EH (cell line): ENCODE measurements around the gene FAM83F.
A peak's percentile ranks its signal among the peaks of the same experiment; 100 is the strongest.

Experiments
- DNase-seq: peaks from one replicate; pipeline ENCODE4 v3.0.0-alpha.2; 2015; ENCODE audit warnings: low read depth

Gene FAM83F

DNA sequence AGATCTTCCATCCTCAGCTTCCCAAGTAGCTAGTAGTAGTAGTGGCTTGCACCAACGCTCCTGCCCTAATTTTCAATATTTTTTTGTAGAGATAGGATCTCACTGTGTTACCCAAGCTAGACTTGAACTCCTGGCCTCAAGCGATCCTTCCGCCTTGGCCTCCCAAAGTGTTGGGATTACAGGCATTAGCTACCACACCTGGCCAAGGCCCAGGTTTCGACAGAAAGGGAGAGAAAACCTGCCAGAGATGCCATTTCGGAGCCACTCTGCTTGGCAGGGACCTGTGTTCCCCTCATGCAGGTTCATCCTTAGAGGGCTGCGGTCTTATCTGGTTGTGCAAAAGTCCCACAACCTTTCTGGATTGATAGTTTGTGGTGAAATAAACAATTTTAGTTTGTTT lies 41.4 kb downstream of the FAM83F start:
- no peak for DNase-seq

DNA sequence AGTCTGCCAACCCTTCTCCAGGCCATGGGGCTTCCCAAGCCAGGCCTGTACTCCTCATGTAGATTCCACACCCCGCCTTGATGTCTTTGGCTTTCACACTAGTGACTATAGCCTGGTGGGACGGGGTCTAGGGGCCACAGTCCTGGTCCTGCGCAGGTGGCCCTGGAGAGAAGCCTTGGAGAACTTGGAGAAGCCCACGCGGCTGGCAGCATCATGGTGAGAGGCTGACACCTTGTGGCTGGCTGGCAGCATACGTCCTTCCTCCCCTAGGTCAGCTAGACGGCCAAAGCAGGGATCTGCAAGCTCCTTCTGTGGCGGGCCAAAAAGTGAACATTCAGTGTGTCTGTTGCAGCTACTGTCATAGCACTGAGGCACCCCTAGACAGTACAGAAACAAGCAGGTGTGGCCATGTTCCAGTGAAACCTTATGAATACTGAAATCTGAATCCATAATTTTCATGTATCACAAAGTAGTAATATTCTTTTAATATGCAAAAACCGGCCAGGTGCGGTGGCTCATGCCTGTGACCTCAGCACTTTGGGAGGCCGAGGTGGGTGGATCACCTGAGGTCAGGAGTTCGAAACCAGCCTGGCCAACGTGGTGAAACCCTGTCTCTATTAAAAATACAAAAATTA lies 42.0 kb downstream of the FAM83F start:
- peak; percentile 75 for DNase-seq

DNA sequence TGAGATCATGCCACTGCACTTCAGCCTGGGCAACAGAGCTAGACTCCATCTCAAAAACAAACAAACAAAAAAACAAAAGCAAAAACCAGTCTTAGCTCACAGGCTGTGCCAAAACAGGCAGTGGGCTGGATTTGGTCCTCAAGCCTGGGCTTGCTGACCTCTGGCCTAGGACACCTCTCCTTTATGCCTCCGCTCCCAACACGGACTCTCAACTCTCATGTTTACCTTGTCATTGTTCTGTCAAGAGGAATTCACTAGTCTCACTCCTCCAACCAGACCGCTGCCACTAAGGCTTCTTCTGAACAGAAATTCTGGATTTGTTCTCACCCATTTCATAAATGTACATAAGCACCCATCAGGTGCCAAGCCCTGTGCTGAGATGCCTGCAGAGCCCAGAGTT lies 42.6 kb downstream of the FAM83F start:
- no peak for DNase-seq

DNA sequence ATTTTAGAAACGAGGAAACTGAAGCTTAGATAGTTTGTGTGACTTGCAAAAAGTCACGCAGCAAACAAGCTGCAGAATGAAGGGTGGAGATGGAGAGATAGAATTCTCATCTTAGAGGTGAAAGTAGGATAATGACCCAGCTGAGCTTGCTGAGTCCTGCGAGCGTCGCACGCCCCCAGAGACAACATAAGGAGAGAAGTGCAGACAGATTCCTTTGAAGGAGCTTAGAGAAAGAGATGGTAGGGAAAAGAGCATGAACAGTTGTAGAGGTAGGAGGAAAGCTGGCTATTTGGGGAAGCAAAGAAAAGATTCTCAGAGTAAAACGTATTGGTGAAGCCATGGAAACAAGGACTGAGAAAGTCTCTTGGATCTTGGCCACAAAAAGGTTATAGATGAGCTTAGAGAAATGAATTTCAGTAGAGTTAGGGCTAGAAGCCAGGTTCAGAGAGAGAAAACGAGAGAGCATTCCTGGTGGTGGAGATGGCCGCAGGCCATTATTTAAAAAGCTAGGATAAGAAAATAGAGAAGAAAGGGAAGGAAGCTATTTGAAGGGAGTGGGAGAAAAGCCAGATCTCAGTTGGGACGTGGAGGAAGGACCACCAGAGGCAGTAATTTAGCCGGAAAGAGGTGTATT lies 44.8 kb downstream of the FAM83F start:
- DNase-seq = no peak

DNA sequence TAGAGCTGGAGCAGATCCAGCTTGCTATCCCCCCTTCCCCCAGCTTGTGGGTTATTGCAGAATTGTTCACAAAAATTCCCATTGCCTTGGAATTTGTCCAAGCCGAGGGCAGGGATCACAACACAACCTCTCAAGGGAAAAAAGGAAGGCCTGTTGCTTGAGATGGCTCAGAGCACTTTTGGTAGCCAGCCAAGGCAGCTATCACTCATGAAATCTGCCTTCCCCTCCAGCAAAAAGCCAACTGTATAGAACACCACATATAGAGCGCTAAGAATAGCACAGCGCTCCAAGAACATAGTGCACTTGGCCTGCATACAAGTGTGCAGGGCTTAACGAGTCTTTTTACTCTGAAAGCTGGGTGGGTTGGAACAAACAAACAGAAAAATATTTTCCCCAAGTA lies 46.2 kb downstream of the FAM83F start:
- peak; percentile 67 for DNase-seq

DNA sequence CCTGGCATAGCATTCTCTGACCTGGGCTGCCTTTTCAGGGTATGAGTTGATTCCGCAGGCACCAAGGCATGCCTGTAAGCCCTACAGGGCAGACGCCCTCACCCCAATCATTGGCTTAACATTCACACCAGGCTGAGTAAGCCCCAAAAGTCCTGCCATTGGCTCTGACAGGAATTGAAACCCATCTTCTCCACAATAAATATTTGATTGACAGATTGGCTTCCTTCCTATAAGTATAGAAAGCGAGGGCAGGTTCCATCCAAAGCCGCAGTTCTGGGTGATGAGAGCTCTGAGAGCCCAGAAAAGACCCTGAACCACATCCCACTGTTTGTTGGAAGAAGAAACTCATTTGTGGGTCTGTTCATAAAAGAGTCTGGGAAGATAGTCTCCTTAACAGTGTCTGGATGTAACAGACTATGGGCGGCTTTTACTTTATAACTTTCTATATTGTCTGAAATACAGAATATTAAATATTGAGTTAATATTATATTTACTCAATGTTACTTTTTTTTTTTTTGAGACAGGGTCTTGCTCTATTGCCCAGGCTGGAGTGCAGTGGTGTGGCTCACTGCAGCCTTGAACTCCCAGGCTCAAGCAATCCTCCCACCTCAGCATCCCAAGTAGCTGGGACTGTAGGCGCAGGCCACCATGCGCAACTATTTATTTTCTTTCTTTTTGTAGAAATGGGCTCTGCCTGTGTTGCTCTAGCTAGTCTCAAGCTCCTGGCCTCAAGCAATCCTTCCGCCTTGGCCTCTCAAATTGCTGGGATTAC lies 46.8 kb downstream of the FAM83F start:
- no peak for DNase-seq

DNA sequence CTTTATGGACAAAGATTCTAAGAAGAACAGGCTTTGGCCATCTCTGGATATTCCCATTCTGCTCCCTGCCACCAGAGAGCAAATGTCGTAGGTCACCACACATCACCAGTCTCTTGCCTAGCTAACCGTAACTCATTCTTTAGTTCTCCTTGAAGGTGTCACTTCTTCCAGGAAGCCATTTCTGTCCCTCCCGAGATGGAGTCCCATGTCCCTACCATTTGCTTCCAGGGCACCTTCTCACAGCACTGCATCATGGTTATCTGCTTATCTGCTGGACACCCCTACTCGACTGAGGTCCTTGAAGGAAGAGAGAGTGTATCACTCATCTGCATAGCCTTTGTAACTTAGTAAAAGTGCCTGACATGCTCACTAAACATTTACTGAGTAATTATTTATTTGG lies 47.6 kb downstream of the FAM83F start:
- DNase-seq = no peak

DNA sequence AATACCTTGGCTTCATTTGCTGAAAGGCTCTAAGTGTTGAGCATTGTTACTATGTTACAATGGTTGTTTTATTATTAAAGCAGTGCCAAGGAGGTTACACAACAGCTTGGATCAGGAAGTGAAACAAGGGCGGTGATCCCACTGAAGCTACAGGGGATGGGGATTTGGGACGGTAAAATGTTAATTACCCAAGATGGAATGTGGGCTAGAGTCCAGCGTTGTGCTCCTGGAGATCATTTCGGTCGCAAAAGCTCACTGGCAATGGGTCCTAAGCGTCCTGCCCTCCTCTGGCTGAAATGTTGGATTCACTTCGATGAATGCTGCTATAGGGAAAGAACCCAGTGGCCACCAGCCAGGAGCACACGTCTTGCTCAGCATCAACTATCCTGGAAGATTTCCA lies 48.3 kb downstream of the FAM83F start:
- no peak for DNase-seq

DNA sequence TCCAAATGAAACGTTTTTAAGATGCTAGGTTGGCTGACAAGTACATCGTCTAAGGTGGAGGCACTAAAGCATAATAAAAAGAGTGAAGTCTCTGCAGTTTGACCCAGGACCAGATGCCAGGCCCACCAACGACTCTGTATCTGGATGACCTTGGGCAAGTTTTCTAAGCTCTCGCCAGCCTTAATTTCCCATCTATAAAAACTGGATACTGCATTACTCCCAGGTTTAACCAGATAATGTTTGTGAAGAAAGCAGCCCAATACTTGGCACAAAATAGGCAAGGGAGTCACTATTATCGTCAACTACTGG lies 49.0 kb downstream of the FAM83F start:
- DNase-seq = no peak

DNA sequence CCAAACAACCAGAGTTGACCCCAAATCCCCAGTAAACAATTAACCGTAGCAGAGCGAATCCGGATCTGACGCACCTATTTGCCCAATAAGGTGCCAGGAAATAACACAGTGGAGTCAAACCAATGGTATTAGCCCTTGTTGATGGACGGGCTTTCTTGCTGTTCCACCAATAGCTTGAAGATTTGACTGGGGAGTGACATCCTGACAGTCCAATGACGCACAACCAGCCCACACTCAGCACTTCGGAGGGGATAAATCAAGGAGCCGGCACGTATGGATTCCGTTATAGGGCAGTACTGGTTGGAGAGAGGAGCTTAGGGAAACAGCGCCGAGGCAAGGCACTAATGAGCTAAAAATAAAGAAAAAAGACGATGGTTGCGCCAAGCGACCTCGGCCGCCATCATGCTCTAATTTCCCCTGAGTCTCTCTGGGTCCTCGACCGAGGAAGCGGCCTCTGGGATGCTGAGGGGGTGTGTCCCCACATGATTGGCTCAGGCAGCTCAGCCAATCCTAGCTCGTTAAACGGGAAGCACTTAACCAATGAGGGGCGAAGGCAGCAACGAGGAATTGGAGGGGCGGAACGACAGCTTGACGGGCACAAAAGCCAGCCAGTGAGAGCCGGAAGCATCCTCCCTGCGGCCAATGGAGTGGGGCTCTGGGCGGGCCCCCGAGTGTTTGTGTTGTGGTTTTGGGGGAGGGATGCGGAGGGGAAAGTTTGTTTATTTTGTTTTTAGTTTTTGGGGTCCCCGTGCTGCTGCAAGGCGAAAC lies 49.5 kb downstream of the FAM83F start:
- peak; percentile 99 for DNase-seq

DNA sequence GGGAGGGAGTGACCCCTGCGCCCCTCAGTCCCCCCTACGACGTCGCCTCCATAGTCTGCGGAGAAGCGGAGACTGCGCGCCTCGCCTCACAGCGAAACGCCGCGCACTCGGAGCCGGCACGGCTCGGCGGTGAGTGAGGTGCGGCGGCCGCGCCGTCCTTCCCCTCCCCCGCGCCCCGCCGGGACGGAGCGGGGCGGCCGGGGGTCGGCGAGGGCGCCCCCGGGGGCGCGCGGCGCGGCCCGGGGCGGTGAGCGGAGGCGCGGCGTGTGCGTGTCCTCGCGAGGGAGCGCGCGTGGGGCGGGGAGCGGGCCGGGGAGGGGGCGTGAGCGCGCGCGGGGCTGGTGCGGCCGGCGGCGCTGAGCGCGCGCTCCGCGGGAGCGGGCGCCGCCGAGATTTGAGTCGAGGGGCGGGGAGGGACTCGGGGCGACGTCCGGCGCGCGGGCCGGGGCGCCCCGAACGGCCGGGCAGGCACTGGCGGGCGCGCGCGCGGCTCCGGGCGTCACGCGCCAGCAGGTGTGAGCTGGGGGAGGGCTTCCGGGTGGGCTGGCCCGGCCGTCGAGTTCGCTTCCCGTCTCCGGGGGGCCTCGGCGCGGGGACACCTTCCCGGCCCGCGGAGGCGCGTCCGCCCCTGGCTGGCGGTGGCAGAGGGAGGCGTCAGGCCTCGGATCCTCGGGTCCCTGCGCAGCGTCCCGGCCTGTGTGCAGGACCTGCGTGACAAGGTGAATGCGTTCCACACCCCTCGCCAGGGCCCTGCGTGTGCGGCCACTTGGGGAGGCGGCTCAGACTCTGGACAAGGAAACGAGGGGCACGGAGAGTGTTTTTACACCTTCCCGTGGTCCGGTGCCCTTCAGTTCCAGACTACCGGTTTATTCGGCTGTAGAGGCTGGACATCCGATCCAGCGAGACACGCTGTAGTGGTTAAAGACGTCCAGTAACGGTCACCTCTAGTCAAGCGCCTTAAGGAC lies 50.4 kb downstream of the FAM83F start:
- DNase-seq = peak; percentile 37

DNA sequence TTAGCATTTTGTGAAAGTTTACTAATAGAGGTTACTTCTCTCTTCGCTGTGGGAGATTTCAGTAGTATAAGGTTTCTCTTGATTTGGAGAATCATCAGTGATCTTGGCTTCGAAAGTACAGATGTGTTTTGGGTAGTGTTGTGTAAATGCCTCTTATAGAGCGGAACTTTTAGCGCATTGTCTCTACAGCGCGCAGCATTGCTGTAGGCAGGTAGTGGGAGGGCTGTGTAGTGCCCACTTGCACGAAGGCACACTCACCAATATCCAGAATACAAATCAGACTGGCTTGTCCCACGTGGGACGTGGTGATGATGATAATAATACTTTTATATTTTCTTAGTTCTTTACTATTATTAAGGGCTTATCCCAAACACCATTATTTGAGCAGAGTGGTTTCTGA lies 51.4 kb downstream of the FAM83F start:
- no peak for DNase-seq

DNA sequence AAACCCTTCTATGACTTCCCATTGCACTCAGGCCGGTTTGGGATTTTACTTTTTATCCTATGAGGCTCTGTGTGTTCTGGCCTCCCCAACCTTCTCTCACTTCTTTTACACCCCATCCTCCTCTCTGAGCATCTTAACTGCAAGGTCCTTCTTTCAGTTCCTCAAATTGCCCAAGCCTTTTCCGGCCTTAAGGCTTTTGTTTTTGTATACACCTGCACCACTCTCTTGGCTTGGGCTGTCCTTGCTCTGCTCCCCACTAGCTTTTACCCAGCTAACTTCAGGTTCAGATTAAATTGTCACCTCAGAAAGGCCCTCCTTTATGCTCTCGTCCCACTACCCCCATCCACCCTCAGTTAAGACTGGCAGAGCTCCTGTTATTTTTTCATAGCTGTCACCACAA lies 55.5 kb downstream of the FAM83F start:
- no peak for DNase-seq

DNA sequence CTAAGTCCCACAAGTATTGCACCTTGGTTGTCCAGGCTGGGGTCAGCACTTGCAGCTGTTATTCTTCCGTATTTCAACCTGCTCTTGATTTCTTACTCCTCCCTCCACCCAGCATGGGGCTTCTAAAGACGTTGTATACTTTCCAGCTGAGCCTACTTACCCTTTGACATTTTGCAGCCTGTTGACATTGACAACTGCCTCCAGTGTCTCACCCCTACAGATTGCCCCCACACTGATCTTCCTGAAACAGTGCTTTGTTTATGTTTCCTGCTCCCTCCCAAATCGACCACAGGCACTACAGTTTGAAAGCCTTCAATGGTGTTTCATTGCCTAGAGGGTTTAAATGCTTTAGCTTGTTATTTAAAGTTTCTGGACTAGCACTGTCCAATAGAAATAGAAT lies 56.6 kb downstream of the FAM83F start:
- DNase-seq = no peak

DNA sequence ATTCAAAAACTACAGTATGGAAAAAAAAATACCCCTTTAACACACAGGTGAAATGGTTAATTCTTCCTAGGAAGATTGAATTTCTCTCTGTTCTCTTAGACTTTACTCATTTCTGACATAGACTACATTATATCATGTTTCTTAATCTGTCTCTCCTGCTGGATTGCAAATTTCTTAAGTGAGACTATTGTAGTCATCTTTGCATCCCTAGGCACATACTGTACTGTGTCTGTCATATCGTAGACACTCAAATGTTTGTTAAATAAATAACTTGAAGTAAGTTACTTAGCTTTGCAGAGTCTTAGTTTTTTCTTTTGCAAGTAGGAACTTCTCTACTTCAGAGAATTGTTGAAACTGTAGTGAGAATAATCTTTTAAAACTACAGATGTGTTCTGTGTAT lies 58.7 kb downstream of the FAM83F start:
- DNase-seq = no peak

DNA sequence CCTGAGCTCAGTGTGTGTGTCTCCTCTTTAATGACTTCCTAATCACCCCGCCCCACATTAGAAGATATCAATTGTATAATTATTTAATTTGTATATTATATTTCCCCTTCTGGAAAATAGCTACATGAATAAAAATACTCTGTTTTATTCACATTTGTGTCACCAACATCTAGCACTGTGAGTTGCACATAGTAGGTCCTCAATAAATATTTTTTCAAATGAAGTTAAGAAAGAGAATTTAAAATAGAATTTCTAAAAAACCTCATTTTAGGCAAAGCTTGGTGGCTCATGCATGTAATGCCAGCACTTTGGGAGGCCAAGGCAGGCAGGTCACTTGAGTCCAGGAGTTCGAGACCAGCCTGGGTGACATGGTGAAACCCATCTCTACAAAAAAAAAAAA lies 59.7 kb downstream of the FAM83F start:
- DNase-seq = no peak

DNA sequence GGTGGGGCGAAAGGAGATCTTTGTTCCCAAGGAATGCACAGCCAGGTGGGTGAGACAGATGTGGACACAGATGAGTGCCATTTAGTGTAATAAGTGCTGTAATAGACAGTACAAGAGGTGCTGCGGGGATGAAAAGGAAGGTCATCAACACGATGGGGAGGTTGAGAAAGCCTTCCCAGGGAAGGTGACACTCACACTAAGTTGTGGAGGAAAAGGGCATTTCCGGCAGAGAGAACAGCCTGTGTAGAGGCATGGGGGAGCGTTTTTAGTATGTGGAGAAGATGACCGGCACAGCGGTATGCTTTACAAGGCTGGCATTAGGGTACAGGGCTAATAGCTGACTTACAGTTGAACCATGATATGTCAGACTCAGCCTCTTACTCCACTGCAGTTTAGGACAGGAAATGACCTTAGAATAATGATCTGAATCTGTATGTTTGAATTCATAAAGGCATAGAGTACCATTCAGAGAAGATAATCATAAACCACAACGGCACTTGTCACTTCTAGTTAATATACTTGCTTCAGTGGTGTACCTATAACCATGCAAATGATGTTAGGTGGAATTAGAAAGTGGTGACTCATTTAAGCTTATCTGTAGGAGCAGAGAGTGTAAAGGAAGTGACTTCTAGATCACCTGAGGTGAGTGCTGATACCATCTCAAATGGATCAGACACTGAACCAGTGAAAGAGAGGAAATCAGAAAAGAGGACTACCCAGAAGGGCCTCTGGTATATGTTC lies 60.6 kb downstream of the FAM83F start:
- DNase-seq = no peak

DNA sequence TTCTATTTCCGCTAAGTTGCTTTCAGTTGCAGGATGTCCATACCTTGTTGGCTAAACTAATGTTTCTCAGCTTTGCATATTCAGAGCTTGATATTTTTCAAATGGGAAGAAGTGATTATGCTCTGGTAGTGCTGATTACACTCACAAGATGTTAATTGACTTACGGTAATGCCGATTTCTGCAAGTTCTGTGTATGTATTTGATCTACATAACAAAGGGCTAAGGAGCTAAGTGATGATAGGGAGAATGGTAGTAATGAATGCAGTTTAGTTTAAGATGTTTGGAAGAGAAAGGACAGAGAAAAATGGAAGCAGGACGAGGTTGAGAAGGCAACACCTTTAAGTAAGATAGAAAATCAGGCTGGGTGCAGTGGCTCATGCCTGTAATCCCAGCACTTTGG lies 61.4 kb downstream of the FAM83F start:
- no peak for DNase-seq

DNA sequence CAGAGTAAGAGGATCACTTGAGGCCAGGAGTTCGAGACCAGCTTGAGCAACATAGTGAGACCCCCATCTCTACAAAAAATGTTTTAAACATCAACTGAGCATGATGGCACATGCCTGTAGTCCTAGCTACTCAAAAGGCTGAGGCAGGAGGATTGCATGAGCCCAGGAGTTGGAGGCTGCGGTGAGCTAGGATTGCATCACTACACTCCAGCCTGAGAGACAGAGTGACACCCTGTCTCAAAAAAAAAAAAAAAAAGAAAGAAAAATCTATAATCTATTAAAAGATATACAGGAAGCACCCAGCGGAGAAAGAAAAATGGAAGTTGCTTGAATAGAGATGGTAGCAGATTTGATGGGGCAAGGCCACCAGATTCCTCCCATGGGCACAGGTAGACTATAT lies 61.8 kb downstream of the FAM83F start:
- DNase-seq = no peak

DNA sequence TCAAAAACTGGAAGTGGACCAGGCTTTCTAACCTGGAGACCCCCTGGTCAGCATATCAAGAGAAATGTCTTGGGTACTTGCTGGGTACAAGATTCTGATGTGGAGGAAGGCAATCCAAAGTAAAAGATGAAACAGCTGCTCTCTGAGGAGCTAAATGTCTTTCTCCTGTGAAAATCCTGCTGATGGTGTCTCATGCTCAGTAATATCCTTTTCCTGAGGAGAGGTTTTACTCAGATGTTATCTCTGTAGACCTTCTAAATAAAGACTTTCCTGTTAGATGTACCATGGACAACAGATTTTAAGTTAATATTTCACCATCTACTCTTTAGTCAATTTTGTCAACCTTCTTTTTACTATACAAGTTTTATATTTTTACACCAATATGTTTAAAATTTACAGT lies 62.9 kb downstream of the FAM83F start:
- DNase-seq = no peak

DNA sequence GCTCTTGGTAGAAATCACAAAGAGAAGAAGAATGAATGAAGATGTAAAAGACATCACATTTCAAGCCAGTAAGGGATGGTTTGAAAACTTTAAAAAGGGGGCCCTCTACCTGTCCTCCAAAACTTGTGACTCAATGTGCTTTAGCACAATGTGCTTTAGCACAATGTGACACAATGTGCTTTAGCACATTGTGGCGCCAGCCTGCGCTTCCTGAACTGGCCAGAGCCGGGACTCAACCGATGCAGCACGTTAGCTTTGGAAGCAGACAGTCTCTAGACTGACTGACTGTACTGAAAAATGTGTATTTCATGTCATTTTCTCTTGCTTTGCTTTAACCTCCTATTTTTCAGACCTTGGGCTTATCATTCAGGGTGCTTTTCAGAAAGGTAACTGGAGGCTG lies 63.5 kb downstream of the FAM83F start:
- DNase-seq = no peak
